COR-L47 (cell line): ENCODE results near the gene R3HDM1.
"Not testable (repeated sequence)": the region's sequence is repeated elsewhere in the genome, so short reads cannot be mapped to it uniquely, and the experiment has no call there.

ENCODE experiments used
- DNase-seq: peaks from one replicate; lab custom pipeline; 2025; lab: John Stamatoyannopoulos, UW

Gene R3HDM1

DNA sequence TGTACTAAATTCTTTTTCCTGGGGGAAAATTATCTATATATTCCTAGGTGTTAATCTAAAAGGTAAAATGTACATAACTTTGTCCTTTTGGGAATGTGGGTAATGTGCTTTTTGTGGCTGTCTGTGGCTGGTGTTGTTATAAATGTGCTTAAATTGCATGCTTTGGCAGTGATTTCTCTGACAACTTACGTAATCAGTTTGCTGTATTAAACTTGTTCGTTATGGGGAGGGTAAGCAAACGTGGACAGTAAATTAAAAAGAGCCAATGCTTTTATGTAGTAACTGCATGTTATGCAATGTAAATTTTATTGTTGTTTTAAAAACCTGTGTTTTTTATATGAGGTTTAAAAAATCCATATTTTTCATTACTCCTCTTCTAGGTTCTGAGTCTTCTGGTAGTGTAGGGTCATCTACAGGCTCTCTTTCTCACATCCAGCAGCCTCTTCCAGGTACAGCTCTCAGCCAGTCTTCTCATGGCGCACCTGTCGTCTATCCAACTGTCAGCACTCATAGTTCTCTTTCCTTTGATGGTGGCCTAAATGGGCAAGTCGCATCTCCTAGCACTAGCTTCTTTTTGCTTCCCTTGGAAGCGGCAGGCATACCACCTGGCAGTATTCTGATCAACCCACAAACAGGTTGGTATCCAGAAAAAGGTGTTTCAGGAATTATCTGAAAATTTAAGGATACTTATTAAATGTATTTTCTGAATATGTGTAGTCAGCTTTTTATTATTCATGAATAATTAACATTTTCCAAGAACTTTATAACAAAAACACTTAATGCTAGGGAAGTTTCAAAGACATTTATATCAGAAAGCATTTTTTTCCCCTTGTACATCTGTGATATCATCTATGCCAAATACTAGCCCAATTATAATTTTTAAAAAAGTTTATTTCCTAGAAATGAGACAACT lies 110.1 kb downstream of the R3HDM1 start:
- DNase-seq = no peak

DNA sequence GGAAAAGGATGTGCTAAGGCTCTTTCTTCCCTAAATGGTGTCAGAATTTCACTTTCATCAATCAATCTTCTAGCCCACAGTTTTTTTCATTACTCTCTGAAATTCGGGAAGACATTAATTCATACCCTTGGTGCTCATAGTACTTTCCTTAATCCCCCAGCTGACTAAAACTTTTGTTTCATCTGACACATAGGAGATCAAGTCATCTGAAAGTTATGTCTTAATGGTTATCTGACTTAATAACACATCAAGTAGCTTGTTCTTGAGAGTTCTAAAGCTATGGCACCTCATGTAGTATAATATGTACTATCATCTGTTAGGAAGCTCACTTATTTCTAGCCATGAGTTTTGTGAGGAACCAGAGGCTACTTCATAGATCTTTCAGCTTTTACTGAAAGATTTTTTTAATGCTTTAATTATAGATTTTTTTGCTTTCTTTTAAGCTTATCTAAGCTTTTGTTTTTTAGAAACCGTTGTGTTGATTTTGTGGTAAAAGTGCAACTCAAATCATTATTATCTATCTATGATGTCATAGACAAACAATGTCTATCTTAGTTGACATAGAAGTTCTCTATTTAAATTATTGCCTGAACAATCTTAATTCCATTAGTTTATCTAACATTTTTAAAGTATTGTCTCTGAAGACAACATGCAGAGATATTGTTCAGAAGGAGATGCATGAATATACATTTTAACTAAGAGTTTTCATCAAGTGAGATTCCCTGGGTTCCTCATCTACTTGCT lies 116.7 kb downstream of the R3HDM1 start:
- DNase-seq = no peak

DNA sequence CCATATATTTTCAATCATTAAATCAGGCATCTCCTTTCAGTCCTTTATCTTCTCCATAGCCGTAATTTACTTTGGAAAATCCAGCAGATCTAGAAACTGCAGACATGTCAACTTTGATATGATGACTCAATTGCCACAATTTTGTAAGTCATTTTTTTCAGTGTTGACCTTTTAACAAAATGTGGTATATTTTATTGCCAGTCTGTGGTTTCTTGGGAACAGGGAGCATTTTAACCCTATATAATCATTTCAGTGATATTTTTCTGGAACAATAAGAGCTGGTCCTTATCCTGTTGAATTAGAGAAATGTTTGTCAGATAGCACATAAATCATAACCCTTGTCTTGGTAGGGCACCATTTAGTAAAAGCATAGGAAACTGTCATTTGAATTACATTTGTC lies 119.4 kb downstream of the R3HDM1 start:
- no peak for DNase-seq

DNA sequence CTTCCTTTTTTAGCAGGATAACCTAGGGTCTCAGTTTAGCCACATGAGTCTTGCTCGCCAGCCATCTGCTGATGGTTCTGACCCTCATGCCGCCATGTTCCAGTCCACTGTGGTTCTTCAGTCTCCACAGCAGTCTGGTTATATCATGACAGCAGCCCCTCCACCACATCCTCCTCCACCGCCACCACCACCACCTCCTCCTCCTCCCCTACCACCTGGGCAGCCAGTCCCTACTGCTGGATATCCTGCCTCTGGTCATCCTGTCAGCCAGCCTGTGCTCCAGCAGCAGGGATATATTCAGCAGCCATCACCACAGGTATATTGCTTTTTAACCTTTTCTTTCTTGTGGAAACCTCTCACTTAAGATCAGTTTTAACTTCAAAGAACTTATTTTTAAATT lies 120.4 kb downstream of the R3HDM1 start:
- DNase-seq = no peak

DNA sequence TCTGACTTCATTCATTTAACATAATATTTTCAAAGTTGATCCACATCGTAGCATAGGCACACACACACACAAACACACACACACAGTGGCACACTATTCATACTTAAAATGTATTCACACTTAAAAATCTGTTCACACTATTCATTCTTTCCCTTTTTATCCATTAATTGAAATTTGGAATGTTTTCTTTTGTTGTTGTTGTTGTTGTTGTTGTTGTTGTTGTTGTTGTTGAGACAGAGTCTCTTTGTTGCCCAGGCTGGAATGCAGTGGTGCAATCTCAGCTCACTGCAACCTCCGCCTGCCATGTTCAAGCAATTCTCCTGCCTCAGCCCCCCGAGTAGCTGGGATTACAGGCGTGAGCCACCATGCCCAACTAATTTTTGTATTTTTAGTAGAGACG lies 123.0 kb downstream of the R3HDM1 start:
- DNase-seq = not testable (repeated sequence)

DNA sequence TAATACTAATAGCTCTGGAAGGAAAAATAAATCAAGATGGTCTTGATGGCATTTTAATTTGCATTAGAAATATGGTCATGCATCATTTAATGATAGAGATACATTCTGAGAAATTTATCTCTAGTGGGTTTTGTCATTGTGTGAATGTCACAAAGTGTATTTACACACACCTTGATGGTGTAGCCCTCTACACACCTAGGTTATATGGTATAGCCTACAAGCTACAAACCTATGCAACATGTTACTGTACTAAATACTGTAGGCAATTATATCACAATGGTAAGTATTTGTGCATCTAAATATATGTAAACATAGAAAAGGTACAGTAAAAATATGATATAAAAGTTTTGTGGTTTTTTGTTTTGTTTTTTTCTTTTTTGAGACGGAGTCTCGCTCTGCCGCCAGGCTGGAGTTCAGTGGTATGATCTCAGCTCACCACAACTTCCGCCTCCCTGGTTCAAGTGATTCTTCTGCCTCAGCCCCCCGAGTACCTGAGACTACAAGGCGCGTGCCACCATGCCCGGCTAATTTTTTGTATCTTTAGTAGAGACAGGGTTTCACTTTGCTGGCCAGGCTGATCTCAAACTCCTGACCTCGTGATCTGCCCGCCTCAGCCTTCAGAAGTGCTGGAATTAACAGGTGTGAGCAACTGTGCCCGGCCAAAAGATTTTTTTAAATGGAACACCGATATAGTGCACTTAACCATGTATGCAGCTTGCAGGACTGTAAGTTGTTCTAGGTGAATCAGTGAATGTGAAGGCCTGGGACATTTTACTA lies 126.7 kb downstream of the R3HDM1 start:
- DNase-seq = no peak

DNA sequence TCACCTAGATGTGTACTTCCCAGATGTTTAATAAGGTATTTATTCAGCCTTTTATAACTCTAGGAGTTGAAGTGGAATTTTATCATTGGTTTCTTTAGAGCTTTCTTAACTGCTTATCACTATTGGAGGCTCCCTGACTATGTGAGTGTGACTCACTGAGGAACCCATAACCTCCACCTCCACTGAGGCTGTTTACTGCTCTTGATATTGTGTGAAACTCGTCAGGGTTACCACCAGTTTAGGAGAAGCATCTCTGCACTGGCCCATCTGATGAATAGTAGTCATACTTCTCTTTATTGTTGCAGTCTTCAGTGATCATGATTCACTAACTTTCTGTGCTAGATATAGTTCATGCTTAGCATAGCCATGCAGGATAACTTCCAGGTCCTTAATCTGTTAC lies 130.8 kb downstream of the R3HDM1 start:
- DNase-seq = no peak

DNA sequence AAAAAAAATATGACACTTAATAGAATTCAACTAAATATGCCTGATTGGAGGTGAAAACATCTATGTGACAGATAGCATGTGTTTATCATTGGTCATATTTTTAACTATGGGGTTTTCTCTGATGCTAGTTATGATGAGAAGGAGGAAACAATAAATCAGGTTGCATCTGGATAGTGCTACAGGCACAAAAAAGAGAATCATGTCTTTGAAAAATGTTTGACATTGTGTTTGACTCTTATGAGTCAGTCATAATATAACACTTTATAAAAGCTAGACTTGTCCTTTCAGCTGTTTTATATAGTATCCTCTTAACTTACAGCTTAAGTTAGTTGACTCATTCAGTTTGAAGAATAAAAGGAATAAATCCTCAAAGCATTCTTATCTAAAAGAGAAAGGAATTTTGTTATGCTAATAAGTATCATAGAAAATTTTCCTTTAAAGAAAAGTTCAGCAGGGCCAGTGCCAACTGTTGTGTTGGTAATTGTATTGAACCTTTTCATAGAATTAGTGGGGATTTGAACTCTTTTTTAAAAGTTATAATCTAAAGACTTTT lies 131.9 kb downstream of the R3HDM1 start:
- no peak for DNase-seq

DNA sequence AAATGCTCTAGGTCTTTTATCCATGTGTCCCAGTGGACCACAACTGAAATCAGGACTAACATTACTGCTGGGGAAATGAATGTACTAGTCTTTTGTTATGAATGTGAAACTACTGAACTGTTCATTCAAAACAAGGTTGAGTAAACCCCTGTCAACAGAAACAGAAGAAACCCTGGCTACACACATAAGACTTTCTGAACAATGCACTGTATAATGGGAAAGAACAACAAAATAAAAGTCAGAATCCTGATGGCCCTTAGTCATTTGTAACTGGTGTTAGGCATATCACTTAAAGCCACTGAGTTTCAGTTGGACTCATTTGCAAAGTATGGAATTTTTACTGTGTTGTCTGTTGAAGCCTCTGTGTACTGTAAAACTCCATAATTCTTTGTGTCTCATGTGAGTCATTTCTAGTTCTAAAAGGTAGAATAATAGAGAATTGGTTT lies 133.4 kb downstream of the R3HDM1 start:
- DNase-seq = no peak

DNA sequence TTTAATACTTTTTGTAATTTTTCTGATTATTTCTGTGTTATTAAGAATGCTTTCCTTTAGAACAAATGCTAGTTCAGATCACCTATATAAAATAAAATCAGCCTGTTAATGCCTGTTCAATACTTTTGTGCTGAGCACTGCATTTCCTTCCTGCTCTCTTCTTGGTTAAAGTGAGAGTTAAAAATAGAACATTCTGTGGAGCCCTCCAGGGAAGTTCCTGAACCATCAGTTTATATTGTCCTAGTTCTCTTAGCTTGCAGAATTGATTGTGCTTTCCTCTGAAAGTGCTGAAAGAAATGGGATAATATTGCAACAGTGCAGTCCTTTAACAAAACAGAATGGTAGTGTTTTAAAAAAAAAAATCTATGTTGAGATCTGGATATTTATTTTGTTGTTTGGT lies 135.8 kb downstream of the R3HDM1 start:
- no peak for DNase-seq

DNA sequence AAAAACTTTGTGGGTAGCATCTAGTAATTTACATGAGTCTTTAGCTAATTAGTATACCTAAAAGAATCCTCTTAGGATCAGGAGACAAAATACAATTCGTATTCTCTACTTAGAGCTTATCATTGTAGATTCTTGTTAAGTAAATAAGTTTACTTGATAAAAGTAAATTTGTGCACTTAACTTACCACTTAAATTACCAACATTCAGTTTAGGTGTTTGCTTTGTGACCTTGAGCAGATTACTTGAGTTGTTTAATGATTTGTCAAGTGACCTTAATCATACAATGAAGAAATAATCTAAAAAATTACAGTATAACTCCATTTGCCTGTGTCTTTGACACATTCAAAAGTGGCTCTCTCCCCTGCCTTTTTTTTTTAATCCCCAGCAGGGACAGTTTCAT lies 143.2 kb downstream of the R3HDM1 start:
- DNase-seq = no peak

DNA sequence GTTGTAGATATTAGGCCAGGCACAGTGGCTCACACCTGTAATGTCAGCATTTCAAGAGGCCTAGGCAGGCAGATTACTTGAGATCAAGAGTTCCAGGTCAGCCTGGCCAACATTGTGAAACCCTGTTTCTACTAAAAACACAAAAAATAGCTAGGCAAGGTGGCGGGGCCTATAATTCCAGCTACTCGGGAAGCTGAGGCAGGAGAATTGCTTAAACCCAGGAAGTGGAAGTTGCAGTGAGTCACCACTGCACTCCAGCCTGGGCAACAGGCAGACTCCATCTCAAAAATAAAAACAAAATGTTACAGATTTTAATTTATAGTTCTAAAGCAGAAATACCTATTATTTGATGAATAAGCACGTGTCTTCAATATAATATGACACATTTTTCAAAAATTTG lies 144.7 kb downstream of the R3HDM1 start:
- no peak for DNase-seq

DNA sequence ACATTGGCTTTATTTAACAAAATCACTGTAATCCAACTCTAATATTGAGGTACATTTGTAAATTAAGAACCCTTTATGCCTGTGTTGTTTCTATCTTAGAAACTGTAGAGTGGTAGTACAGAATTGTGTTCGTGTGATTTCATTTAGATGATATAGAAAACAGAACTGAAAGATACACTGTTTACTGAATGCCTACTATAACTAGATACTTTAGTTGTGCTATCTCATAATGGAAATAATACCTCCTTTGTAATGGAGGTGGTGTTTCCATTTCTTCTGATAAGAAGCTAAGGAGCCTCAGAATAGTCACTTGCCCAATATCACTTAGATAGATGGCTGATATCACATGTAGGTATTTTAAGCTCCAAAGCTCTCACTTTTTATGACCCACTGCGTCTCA lies 147.8 kb downstream of the R3HDM1 start:
- no peak for DNase-seq

DNA sequence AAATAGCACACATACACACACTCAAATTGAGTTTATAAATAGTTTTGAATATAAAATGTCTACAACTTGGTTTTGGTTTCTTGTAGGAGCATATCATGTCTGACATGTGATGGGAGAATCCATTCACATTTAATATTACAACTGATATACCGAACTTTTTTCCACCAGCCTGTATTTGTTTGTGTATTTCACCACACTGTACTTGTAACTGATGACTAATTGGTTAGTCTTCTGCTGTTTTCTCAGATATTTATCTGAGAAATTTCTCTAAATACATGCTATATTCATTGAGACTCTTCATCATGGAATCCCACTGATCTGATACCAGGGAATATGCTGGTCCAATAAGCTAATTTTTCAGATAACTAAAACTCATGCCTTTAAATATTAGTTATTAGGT lies 154.1 kb downstream of the R3HDM1 start:
- DNase-seq = no peak

DNA sequence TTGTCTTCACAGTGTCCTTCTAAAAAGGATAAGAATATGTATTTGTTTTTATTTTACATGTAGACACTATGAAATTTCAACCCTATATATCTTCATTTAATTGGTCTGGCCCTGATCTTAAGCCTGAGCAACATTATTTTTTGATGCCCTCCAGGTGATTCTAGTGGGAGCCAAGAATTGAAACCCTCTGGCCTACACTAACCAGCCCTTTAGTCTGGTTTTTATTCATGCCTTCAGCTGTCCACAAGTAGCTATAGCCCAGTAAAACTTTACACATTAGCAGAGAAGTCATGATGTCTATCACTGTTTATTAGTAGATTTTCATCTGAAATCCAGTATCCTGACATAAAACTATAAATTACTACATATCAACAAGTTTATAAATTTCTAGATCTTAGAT lies 157.7 kb downstream of the R3HDM1 start:
- DNase-seq = no peak

DNA sequence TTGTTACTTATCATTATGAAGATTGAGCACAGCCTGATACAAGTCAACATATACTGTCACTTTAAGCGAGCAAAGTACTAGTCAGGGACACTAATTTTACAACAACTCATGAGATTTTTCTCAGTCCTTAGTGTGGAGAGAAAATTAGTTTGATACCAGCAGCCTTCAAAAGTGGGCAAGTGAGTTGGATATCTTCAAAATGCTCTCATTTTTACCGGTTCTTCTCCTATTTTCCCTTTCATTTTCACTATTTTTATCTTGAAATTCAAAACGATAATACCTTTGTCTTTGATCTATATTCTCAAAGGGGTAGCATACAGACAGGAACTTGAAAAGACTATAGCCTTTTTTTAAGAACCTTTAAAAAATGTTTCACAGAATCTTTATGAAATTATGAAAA lies 158.4 kb downstream of the R3HDM1 start:
- no peak for DNase-seq

DNA sequence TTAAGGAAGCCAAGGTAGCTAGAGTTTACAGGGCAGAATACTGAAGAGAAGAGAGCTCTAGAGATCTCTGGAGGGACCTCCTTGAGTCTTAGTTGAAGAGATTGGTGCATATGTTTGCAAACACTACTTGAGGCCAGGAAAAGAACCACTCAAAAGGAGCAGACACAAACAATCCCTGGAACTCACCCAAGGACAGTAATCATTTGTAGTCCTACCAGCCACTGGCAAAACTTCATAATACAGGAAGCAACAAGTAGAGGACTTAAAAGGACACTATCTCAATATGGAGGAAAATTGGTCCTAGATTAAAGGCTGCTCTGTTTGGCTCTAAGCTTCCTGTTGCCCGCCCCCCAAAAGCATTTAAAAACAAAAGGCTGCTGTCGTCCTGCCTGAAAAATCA lies 163.4 kb downstream of the R3HDM1 start:
- no peak for DNase-seq

DNA sequence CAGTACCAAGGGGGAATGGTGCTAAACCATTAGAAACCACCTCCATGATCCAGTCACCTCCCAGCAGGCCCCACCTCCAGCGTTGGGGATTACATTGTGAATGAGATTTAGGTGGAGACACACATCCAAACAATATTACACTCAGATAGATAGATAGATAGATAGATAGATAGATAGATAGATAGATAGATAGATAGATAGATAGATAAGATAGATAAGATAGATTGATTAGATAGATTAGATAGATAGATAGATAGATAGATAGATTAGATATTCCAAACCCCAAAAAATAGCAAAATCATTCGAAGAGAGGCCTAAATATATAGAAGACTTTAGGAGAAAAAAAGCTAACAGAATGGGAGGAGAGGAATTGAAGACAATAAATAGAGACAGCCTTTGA lies 167.6 kb downstream of the R3HDM1 start:
- no peak for DNase-seq

DNA sequence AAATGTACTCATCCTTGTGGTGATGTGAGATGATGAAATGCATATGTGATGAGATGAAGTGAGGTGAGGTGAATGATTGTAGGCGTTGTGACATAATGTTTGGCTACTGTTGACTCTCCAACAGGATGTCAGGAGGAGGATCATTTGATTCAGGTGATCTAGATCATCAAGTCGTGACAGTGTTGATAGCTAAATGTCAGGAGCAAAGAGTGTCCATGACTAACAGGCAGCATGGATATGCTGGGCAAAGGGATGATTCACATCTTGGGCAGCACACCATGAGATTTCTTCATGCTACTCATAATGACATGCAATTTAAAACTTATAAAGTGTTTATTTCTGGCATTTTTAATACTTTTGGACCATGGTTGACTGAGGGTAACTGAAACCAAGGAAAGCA lies 170.2 kb downstream of the R3HDM1 start:
- DNase-seq = no peak

DNA sequence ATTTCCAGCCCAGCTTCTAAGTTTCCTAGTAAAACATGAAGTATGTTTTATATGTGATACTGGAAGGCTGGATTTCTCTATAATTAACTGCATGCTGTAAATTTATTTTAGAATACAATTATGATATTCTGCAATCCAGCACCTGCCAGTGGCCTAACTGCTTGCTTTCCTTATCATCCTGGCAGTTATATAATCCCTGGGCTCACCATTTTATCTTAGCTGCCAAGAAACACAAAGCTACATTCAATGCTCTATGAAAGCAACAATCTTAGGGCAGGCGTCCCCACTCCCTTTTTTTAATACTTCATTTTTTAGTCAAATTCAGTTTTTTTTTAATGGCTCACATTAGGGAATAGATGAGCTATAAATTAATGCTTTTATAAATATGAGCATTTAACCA lies 172.0 kb downstream of the R3HDM1 start:
- no peak for DNase-seq

DNA sequence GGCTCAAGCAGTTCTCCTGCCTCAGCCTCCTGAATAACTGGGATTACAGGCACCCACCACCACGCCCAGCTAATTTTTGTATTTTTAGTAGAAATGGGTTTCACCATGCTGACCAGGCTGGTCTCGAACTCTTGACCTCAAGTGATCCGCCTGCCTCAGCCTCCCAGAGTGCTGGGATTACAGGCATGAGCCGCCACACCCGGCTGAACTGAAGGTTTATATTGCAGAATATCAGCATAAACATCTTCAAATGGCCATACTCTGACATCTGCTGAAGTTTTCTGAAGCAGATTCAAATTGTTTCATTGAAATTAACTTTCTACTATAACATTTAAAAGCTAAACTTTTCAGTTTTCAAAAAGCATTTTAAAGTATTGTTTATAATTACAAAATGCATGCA lies 172.8 kb downstream of the R3HDM1 start:
- DNase-seq = not testable (repeated sequence)

DNA sequence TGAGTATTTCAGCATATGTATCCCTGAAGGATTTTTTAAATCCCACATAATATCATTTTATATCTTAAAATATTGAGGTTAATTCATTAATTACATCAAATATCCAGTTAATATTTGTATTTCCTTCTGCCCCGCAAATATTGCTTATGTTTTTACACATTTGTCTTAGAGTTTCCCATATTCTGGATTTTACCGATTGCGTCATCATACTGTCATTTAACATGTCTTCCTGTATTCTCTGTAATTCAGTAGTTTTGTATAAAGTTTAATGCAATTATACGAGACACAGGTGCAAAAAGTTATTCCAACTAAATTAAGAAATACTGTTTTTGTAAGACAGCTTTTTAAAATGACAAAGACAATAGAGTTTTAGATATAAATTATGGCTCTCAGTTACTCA lies 176.9 kb downstream of the R3HDM1 start:
- DNase-seq = no peak
